Mammary epithelial cell (primary cell): ENCODE data around the gene MMAA.

Experiments used
- CTCF ChIP-seq, 2 donors: IDR thresholded peaks in 1 of 2; conservative IDR thresholded peaks in 1 of 2; 2 replicates each; pipeline ENCODE4 v1.5.1; 2011 to 2012; ENCODE audit warnings: inconsistent platforms in 2 of 2, low read length in 2 of 2, mild to moderate bottlenecking in 2 of 2, control low read depth in 1 of 2, low read depth in 1 of 2; ENCODE audit not compliant: insufficient read depth in 1 of 2; ENCODE audit errors: extremely low read depth in 1 of 2
- EZH2 ChIP-seq: IDR thresholded peaks from 2 replicates; pipeline ENCODE4 v1.6.1; 2012; ENCODE audit warnings: low read length, inconsistent platforms, borderline replicate concordance

GRCh38 chr4:145680902-145681301 is 61.7 kb downstream of the MMAA start:
- TF ChIP-seq EZH2: no peak
- TF ChIP-seq CTCF (conservative IDR thresholded peaks at IDR 0.05 in 1 of 2, IDR thresholded peaks at IDR 0.05 in 1 of 2; ENCODE audit: extremely low read depth in 1 of 2, insufficient read depth in 1 of 2, low read depth in 1 of 2, low read length in 2 of 2): no peak
